GM12878 (cell line): ENCODE measurements around the gene ANKRD44. TPM values are rescaled to one million over a fixed set of nuclear protein-coding genes. Genes with fewer than 3 reads are reported as not detected.

Experiments used
- ATAC-seq: fragments of 200-7000 bp; cut with Tn5 transposase; 3 replicates; pipeline ENCODE4 v1.9.1; 2020; ENCODE audit warnings: mild to moderate bottlenecking, moderate library complexity
- BruUV-seq: library from RNA; stranded (reverse); fragments of 400-500 nt; replicated peaks from 2 replicates; lab custom pipeline; 2021; lab: Mats Ljungman, UMichigan
- CTCF ChIA-PET: fragments of 300-600 bp; sonication (Branson Sonifier 250); formaldehyde crosslinking; extraction: SDS; loops from one replicate; lab custom pipeline; 2021; ENCODE audit warnings: inconsistent platforms; lab: Yijun Ruan, JAX
- POLR2A ChIA-PET: fragments of 350-600 bp; formaldehyde crosslinking; extraction: SDS; loops from one replicate; lab custom pipeline; 2021; ENCODE audit warnings: inconsistent platforms; lab: Charles Lee
- RAD21 ChIA-PET: fragments of 300-600 bp; sonication (Branson Sonifier 250); formaldehyde crosslinking; loops from one replicate; lab custom pipeline; 2023; ENCODE audit warnings: antibody characterized with exemption; ENCODE audit not compliant: unreplicated experiment; lab: Charles Lee
- SMC1A ChIA-PET: fragments of 300-600 bp; sonication (Branson Sonifier 250); formaldehyde crosslinking; loops from one replicate; lab custom pipeline; 2023; ENCODE audit not compliant: unreplicated experiment, uncharacterized antibody; lab: Charles Lee
- DNase-seq: peaks from one replicate; pipeline ENCODE4 v3.0.0-alpha.2; 2011; ENCODE audit warnings: low read depth, low spot score
- FAIRE-seq: peaks from 3 replicates; lab custom pipeline; 2011; peaks lifted over from hg19 to GRCh38; lab: Jason Lieb, UNC
- H2AFZ ChIP-seq: 2 replicates; pipeline ENCODE4 v1.6.0; 2011; ENCODE audit warnings: low read depth, low read length, control low read depth; ENCODE audit not compliant: control insufficient read depth
- H3K27ac ChIP-seq: 2 replicates; pipeline ENCODE4 v1.5.1; 2011; ENCODE audit warnings: control low read depth; ENCODE audit not compliant: control insufficient read depth, insufficient read depth
- H3K27me3 ChIP-seq, 2 experiments: replicated peaks in 1 of 2; 2 replicates each; pipeline versions ENCODE4 v1.6.0 to v1.6.1; 2011; ENCODE audit warnings: low read length in 1 of 2; ENCODE audit not compliant: control insufficient read depth in 2 of 2, insufficient read depth in 2 of 2
- H3K36me3 ChIP-seq, 2 experiments: 2 replicates each; pipeline ENCODE4 v1.5.1; 2011; ENCODE audit warnings: low read length in 1 of 2; ENCODE audit not compliant: control insufficient read depth in 2 of 2, insufficient read depth in 2 of 2
- H3K4me1 ChIP-seq: 2 replicates; pipeline ENCODE4 v1.6.1; 2011; ENCODE audit warnings: mild to moderate bottlenecking, low read length, moderate library complexity, mixed read lengths; ENCODE audit not compliant: control insufficient read depth, insufficient read depth
- H3K4me2 ChIP-seq: 2 replicates; pipeline ENCODE4 v1.6.0; 2011; ENCODE audit warnings: control low read depth; ENCODE audit not compliant: control insufficient read depth, insufficient read depth
- H3K4me3 ChIP-seq: fragments of 200-600 bp; sonication (generic); 2 replicates; pipeline ENCODE4 v1.5.1; 2016
- H3K79me2 ChIP-seq: 2 replicates; pipeline ENCODE4 v1.6.0; 2011; ENCODE audit warnings: low read length; ENCODE audit not compliant: control insufficient read depth, insufficient read depth
- H3K9ac ChIP-seq: 2 replicates; pipeline ENCODE4 v1.8.0; 2011; ENCODE audit warnings: low read length, control low read depth, mixed read lengths; ENCODE audit not compliant: control insufficient read depth, insufficient read depth
- H3K9me3 ChIP-seq: replicated peaks from 3 replicates; pipeline ENCODE4 v1.5.1; 2011; ENCODE audit warnings: mild to moderate bottlenecking, low read length; ENCODE audit not compliant: control insufficient read depth, insufficient read depth
- H4K20me1 ChIP-seq: 2 replicates; pipeline ENCODE4 v1.6.0; 2011; ENCODE audit not compliant: control insufficient read depth, insufficient read depth
- BRCA1 ChIP-seq: IDR thresholded peaks from 2 replicates; pipeline ENCODE4 v1.6.1; 2011; ENCODE audit warnings: low read depth, low read length, improper control_type of control experiment
- CREB1 ChIP-seq: IDR thresholded peaks from 2 replicates; pipeline ENCODE4 v1.6.1; 2012; ENCODE audit warnings: low read depth, mild to moderate bottlenecking, inconsistent platforms
- HDAC6 ChIP-seq: fragments of 200-600 bp; sonication (generic); IDR thresholded peaks from one replicate; pipeline ENCODE4 v1.8.0; 2017; ENCODE audit warnings: antibody characterized with exemption; ENCODE audit not compliant: unreplicated experiment
- IRF3 ChIP-seq: fragments of 450-650 bp; IDR thresholded peaks from 2 replicates; pipeline ENCODE4 v1.6.1; 2014; ENCODE audit warnings: mild to moderate bottlenecking
- LARP7 ChIP-seq: fragments of 450-650 bp; IDR thresholded peaks from 2 replicates; pipeline ENCODE4 v1.6.1; 2017; ENCODE audit warnings: mild to moderate bottlenecking
- MTA2 ChIP-seq: fragments of 450-650 bp; IDR thresholded peaks from 2 replicates; pipeline ENCODE4 v1.6.1; 2016; ENCODE audit warnings: low read depth, mild to moderate bottlenecking, moderate library complexity
- RAD51 ChIP-seq: fragments of 450-650 bp; IDR thresholded peaks from 2 replicates; pipeline ENCODE4 v1.6.1; 2016; ENCODE audit warnings: moderate library complexity, mild to moderate bottlenecking, inconsistent platforms
- TBL1XR1 ChIP-seq: IDR thresholded peaks from 2 replicates; pipeline ENCODE4 v1.6.1; 2012; ENCODE audit warnings: low read depth, low read length, improper control_type of control experiment
- USF2 ChIP-seq: IDR thresholded peaks from 2 replicates; pipeline ENCODE4 v1.6.1; 2011; ENCODE audit warnings: low read depth, low read length, improper control_type of control experiment, borderline replicate concordance
- WGBS: methylation state at CpG from one replicate; pipeline ENCODE4 v1.1.6; 2016; ENCODE audit warnings: low lambda C conversion rate; ENCODE audit not compliant: insufficient replicate concordance, insufficient coverage; ENCODE audit errors: missing lambda C conversion rate; 5-methylcytosine and 5-hydroxymethylcytosine counted together
- in situ Hi-C: fragments of 300-500 bp; cut with MboI; formaldehyde crosslinking; loops from 9 replicates; pipeline ENCODE4 v1.14.3; 2018; ENCODE audit warnings: mixed read lengths
- intact Hi-C: fragments of 100-400 bp; cut with micrococcal nuclease; formaldehyde crosslinking; loops from one replicate; pipeline ENCODE4 v1.14.2; 2022; ENCODE audit not compliant: unreplicated experiment
- polyA plus RNA-seq, 11 experiments: library from polyadenylated mRNA; depleted of rRNA in 4 of 11; unstranded in 6 of 11; stranded (reverse) in 5 of 11; fragments of >200 nt; fragmentation: Nextera tagmentation in 4 of 11; fragmentation: Illumina TruSeq in 1 of 11; extraction: Ambion mirVana in 4 of 11; extraction: Trizol in 1 of 11; gene quantifications; 1 replicate in 1 of 11; 2 replicates in 10 of 11; pipeline versions ENCODE4 v1.2.1 to v1.2.3, GENCODE V29; 2011 to 2016; ENCODE audit warnings: inconsistent platforms in 2 of 11, missing spikeins in 2 of 11, low read depth in 1 of 11
- total RNA-seq, 4 experiments: library from RNA; depleted of rRNA in 3 of 4; stranded (reverse); fragments of >200 nt in 3 of 4; fragmentation: Illumina TruSeq in 1 of 4; extraction: Trizol in 1 of 4; gene quantifications; 2 replicates each; pipeline versions ENCODE4 v1.2.1 to v1.2.3, GENCODE V29; 2013 to 2021

Gene ANKRD44
- total and polyA plus RNA-seq, 10 of the 15 experiments (the other 5 are each of a cell fraction or from before 2014, with no cell fraction given): 19.1 to 99.1 (median 59.6) TPM

- peaks cover 3% of the 10 kb centered on the region; the same call in 1 of the 2 replicates for H3K4me1 ChIP-seq
- TF ChIP-seq MTA2 (no peak), RAD51 (no peak), BRCA1 (no peak), USF2 (no peak), IRF3 (no peak), TBL1XR1 (no peak), HDAC6 (no peak), CREB1 (no peak), LARP7 (no peak)
- POLR2A ChIA-PET: interaction anchor here (1.1 kb wide), 1 partner anchor 15 kb away, joined by 3 read pairs; no protein-coding TSS in a partner anchor
- no peaks in the 10 kb centered on the region; the same call in 2 of the 3 replicates for H3K9me3 ChIP-seq
- no peaks in the 10 kb centered on the region for H3K79me2 ChIP-seq
- intact Hi-C loops: no loop called here
- no peak overlapping the region for H2AFZ ChIP-seq
- CTCF ChIA-PET: interaction anchor here (1.1 to 1.5 kb wide), 2 partner anchors 40 to 95 kb away, joined by 3 to 4 read pairs; no protein-coding TSS in a partner anchor
- 100% methylated on average over 2 of the region's 2 CpGs for WGBS
- no peak overlapping the region for H3K4me2 ChIP-seq
- H3K4me3 ChIP-seq: no peak overlapping the region
- RAD21 ChIA-PET: no interaction called here
- H3K27ac ChIP-seq: no peak overlapping the region
- ATAC-seq (no peak), DNase-seq (no peak), FAIRE-seq (no peak)
- H3K36me3 ChIP-seq: peaks cover 3 to 10% of the 10 kb centered on the region in 2 experiments
- in situ Hi-C loops: no loop called here
- H3K27me3 ChIP-seq: no peaks in the 10 kb centered on the region
- BruUV-seq: no TSS peak
- SMC1A ChIA-PET: interaction anchor here (1.2 to 1.5 kb wide), 2 partner anchors 14 to 19 kb away, joined by 4 read pairs; no protein-coding TSS in a partner anchor
- H4K20me1 ChIP-seq: no peaks in the 10 kb centered on the region
- no peak overlapping the region for H3K9ac ChIP-seq
Measured at GRCh38 chr2:197073270-197073669, 237.3 kb downstream of the ANKRD44 start.
